ENCODE measurements around the gene PRPSAP1.
A peak's percentile ranks its signal among the peaks of the same experiment; 100 is the strongest.

Gene PRPSAP1

GRCh38 chr17:76265624-76266243 is 88.0 kb downstream of the PRPSAP1 start:
- Histone ChIP-seq H3K27me3 (no peaks in the 10 kb centered on the region), H3K9me3 (no peaks in the 10 kb centered on the region), H3K4me3 (ENCODE audit: low read depth, low read length) (peak overlapping the region; percentile 79), H3K4me1 (peaks cover 2% of the 10 kb centered on the region; the same call in 1 of the 2 replicates), H3K36me3 (no peaks in the 10 kb centered on the region; the same call in 1 of the 2 replicates)
- TF ChIP-seq, protein P1, sequence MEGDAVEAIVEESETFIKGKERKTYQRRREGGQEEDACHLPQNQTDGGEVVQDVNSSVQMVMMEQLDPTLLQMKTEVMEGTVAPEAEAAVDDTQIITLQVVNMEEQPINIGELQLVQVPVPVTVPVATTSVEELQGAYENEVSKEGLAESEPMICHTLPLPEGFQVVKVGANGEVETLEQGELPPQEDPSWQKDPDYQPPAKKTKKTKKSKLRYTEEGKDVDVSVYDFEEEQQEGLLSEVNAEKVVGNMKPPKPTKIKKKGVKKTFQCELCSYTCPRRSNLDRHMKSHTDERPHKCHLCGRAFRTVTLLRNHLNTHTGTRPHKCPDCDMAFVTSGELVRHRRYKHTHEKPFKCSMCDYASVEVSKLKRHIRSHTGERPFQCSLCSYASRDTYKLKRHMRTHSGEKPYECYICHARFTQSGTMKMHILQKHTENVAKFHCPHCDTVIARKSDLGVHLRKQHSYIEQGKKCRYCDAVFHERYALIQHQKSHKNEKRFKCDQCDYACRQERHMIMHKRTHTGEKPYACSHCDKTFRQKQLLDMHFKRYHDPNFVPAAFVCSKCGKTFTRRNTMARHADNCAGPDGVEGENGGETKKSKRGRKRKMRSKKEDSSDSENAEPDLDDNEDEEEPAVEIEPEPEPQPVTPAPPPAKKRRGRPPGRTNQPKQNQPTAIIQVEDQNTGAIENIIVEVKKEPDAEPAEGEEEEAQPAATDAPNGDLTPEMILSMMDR (IDR thresholded peaks at IDR 0.05; ENCODE audit: low read depth, low read length): no peak
- DNase-seq: peak; percentile 57

DNA sequence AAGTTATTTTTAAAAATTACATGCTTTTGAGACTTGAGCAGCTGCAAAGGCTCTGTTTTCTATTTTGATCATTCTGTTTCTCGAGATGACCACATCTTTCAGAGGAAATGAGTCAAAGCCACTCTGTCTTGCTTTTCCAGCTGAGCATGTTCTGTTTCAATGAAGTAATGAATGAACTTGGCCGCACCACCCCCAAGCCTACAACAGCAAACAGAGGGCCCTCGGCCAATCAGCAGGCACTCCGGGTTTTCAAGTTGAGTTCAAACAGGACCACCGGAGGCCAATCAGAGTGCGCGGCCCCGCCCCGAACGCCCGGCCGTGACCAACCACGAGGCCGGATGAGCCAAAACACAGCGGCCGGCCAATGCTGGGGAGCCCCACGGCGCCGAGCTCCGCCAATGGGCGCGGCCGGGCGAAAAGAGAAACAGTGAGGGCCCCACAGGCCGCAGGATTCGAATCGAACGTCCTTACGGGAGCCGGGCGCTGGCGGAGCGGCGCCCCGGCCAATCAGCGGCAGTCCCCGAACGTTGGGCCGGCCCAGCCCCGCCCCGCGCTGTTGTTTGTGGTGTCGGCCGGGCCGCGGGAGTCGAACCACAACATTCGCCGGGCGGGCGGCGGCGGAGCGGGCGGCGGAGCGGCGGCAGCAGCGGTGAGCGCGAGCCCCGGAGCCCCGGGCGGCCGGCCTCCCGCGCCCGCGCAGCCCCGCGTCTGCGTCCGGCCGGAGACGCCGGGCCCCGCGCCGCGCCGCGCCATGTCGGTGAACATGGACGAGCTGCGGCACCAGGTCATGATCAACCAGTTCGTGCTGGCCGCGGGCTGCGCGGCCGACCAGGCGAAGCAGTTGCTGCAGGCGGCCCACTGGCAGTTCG is 88.7 kb downstream of the PRPSAP1 start, which contains the start of gene UBALD2:
TSS of gene UBALD2 (plus strand) at position 594 of the 869 bp plus-strand sequence. CDS start at position 752, 158 bp downstream.
- no peaks in the 10 kb centered on the region; the same call in 1 of the 2 replicates for H3K36me3 ChIP-seq
- DNase-seq: peak; percentile 99
- no peaks in the 10 kb centered on the region for H3K27me3 ChIP-seq
- peaks cover 2% of the 10 kb centered on the region; the same call in 1 of the 2 replicates for H3K4me1 ChIP-seq
- H3K9me3 ChIP-seq: no peaks in the 10 kb centered on the region
- TF ChIP-seq, protein P1 (IDR thresholded peaks at IDR 0.05; ENCODE audit: low read depth, low read length): no peak
- H3K4me3 ChIP-seq (ENCODE audit: low read depth, low read length): peak within 1 kb of the TSS; percentile 79

- H3K4me1 ChIP-seq: peaks cover 2% of the 10 kb centered on the region; the same call in 1 of the 2 replicates
- H3K36me3 ChIP-seq: no peaks in the 10 kb centered on the region; the same call in 1 of the 2 replicates
- no peaks in the 10 kb centered on the region for H3K9me3 ChIP-seq
- DNase-seq: no peak
- peak overlapping the region; percentile 54 for H3K4me3 ChIP-seq (ENCODE audit: low read depth, low read length)
- no peaks in the 10 kb centered on the region for H3K27me3 ChIP-seq
- TF ChIP-seq, protein P1 (IDR thresholded peaks at IDR 0.05; ENCODE audit: low read depth, low read length): no peak
Measured at GRCh38 chr17:76264425-76264754, 89.3 kb downstream of the PRPSAP1 start.

DNA sequence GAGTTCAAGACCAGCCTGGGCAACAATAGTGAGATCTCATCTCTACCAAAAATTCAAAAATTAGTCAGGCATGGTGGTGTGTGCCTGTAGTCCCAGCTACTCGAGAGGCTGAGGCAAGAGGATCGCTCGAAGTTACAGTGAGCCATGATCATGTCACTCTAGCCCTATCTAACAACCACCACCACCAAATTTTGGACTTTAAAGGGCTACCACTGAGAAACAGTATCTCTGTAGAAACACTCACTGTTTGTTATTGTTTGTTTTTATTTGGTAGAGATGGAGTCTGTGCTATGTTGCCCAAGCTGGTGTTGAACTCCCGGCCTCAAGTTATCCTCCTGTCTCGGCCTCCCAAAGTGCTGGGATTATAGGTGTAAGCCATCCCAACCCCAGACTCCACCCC is 89.8 kb downstream of the PRPSAP1 start:
- Histone ChIP-seq H3K36me3 (no peaks in the 10 kb centered on the region; the same call in 1 of the 2 replicates), H3K9me3 (no peaks in the 10 kb centered on the region), H3K4me1 (no peaks in the 10 kb centered on the region; the same call in 1 of the 2 replicates), H3K27me3 (no peaks in the 10 kb centered on the region), H3K4me3 (ENCODE audit: low read depth, low read length) (no peak overlapping the region)
- DNase-seq: no peak
- TF ChIP-seq, protein P1 (IDR thresholded peaks at IDR 0.05; ENCODE audit: low read depth, low read length): no peak

- Histone ChIP-seq H3K27me3 (no peaks in the 10 kb centered on the region), H3K9me3 (no peaks in the 10 kb centered on the region), H3K36me3 (no peaks in the 10 kb centered on the region; the same call in 1 of the 2 replicates), H3K4me3 (ENCODE audit: low read depth, low read length) (no peak overlapping the region), H3K4me1 (no peaks in the 10 kb centered on the region; the same call in 1 of the 2 replicates)
- TF ChIP-seq, protein P1 (IDR thresholded peaks at IDR 0.05; ENCODE audit: low read depth, low read length): no peak
- DNase-seq: no peak
Measured at GRCh38 chr17:76262732-76263344, 90.9 kb downstream of the PRPSAP1 start.

Data from BE2C (cell line).